Right atrium auricular region (tissue), 2 donors: ENCODE data around the gene SIRPA. TPM values are rescaled to one million over a fixed set of nuclear protein-coding genes. Genes with fewer than 3 reads are reported as not detected.
A peak's percentile ranks its signal among the peaks of the same experiment; 100 is the strongest.

Experiments
- DNase-seq: peaks from one replicate; pipeline ENCODE4 v3.0.0-alpha.2; 2019; ENCODE audit warnings: low spot score
- H3K27ac ChIP-seq, 2 donors: fragments of 200-600 bp; sonication (generic); 1 replicate in 1 of 2; 2 replicates in 1 of 2; pipeline ENCODE4 v1.5.1; 2016 to 2019
- H3K27me3 ChIP-seq, 2 donors: fragments of 200-600 bp; sonication (generic); one replicate each; pipeline versions ENCODE4 v1.5.1 to v1.6.0; 2017 to 2019
- H3K36me3 ChIP-seq: fragments of 200-600 bp; sonication (generic); one replicate; pipeline ENCODE4 v1.5.1; 2016
- H3K4me1 ChIP-seq, 2 donors: fragments of 200-600 bp; sonication (generic); one replicate each; pipeline versions ENCODE4 v1.5.1 to v1.6.0; 2017 to 2019
- H3K4me3 ChIP-seq, 2 donors: fragments of 200-600 bp; sonication (generic); 1 replicate in 1 of 2; 2 replicates in 1 of 2; pipeline ENCODE4 v1.5.1; 2017 to 2019; ENCODE audit warnings: mild to moderate bottlenecking in 1 of 2, moderate library complexity in 1 of 2
- H3K9me3 ChIP-seq, 2 donors: fragments of 200-600 bp; sonication (generic); one replicate each; pipeline ENCODE4 v1.5.1; 2019
- total RNA-seq, 2 donors: library from RNA; depleted of rRNA; stranded (reverse); fragments of >200 nt; gene quantifications; one replicate each; pipeline ENCODE4 v1.1.0, GENCODE V29; 2016
- TF ChIP-seq, protein P1 (sequence below), 2 donors: fragments of 200-600 bp; sonication (generic); IDR thresholded peaks; one replicate each; pipeline ENCODE4 v1.5.1; 2019; ENCODE audit warnings: antibody characterized with exemption in 2 of 2

Gene SIRPA
- total RNA-seq, 2 donors from 2014 or later, result 32.4 to 58.5 TPM

DNA sequence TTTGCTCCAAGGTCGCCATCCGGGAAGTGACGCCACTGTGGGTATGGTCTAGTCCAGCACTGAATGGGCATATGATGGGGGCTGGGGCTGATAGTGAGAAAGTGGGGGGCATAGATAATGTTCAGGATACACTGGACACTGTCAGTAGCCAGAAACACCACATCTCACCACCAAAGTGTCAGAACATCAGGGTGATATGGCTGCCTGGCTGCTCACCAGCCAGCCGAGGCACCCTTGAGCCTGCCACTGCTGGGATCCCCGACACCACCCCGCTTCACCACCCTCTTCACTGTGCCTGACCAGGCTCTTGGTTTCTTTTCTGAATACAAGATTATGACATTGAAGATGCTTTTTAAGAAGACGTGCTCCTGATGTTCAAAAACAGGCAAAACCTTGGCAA, 46.9 kb downstream of the SIRPA start:
- TF ChIP-seq, protein P1, sequence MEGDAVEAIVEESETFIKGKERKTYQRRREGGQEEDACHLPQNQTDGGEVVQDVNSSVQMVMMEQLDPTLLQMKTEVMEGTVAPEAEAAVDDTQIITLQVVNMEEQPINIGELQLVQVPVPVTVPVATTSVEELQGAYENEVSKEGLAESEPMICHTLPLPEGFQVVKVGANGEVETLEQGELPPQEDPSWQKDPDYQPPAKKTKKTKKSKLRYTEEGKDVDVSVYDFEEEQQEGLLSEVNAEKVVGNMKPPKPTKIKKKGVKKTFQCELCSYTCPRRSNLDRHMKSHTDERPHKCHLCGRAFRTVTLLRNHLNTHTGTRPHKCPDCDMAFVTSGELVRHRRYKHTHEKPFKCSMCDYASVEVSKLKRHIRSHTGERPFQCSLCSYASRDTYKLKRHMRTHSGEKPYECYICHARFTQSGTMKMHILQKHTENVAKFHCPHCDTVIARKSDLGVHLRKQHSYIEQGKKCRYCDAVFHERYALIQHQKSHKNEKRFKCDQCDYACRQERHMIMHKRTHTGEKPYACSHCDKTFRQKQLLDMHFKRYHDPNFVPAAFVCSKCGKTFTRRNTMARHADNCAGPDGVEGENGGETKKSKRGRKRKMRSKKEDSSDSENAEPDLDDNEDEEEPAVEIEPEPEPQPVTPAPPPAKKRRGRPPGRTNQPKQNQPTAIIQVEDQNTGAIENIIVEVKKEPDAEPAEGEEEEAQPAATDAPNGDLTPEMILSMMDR (IDR thresholded peaks at IDR 0.05), result no peak
- Histone ChIP-seq H3K27ac (peak overlapping the region; percentile 23 to 37), H3K36me3 (peaks cover 7% of the 10 kb centered on the region)

DNA sequence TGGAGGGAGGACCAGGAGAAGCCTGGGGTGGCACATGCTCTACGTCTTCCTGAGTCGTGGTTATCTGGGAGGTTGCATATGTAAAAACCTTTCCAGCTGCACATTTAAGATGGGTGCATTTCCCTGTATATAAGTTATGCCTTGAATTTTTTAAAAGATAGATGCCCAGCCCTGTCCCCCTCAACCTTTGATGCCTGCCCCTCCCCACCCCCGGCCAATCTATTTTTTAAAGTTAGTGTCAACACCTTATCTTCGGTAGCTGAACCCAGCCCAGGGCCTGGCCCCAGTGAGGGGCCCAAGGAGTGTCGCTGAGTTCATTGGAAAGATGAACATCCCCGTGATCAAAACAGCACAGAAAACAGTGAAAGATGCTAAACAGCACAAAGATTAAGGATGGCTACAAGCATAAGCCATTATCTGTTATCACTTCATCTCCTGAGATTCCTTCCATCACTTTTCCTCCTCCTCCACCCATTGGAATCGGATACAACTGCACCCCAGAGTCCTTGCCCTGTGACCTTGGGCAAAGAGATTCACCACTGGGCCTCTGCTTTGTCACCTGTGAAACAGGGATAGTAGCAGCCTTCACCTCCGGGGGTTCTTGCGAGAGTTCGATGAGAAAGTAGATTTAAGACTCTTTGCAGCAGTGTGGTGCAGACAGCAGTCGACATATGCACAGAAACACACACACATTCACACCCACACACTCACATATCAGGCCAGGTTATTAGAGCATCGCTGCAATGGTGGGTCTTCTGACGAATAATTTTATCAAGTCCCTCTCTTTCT, 47.5 kb downstream of the SIRPA start:
- Histone ChIP-seq H3K27ac (peak overlapping the region; percentile 23 to 37), H3K4me1 (peaks cover 0 to 64% of the 10 kb centered on the region in 2 donors), H3K9me3 (no peaks in the 10 kb centered on the region), H3K4me3 (no peak overlapping the region), H3K27me3 (no peaks in the 10 kb centered on the region), H3K36me3 (peaks cover 7% of the 10 kb centered on the region)
- no peak for DNase-seq
- TF ChIP-seq, protein P1 (IDR thresholded peaks at IDR 0.05), result no peak

More for the DNA sequence above, 46.9 kb downstream of the SIRPA start:
- H3K4me1 ChIP-seq, result peaks cover 0 to 59% of the 10 kb centered on the region in 2 donors
- no peaks in the 10 kb centered on the region for H3K9me3 ChIP-seq
- H3K27me3 ChIP-seq, result no peaks in the 10 kb centered on the region
- H3K4me3 ChIP-seq, result no peak overlapping the region
- DNase-seq, result no peak

DNA sequence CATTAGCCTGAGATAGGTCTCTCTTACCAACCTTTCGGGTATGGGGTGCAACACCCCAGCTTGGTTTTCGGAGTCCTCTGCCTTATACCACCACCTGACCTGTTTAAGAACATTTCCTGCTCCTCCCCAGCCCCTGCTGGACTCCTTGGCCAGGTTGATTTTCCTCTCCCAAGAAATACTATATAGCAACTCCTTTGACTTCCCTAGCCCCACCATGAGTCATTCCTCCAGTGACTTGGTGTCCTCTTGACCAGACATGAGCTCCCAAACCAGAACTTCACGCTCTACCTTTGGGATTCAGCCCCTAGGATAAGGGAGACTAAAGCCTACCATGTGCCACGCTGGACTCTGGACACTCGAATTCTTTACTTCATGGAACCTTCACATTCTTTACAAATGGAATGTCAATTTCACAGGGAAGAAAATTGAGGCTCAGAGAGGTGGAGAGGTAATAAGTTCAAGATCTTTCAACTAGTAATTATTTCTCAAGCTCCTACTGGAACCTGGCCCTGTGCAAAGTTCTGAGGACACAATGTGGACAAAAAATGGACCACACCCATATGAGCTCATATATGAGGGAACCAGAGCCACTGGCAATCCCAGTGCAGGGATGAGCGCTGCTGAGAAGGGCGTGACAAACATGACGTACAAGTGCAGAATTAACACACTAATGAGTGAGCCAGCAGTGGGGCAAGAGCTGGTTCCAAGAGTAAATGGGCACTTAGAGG, 48.2 kb downstream of the SIRPA start:
- Histone ChIP-seq H3K4me1 (peaks cover 0 to 64% of the 10 kb centered on the region in 2 donors), H3K27me3 (no peaks in the 10 kb centered on the region), H3K36me3 (peaks cover 2% of the 10 kb centered on the region), H3K27ac (peak overlapping the region in 1 of 2 donors; percentile 11), H3K9me3 (no peaks in the 10 kb centered on the region), H3K4me3 (no peak overlapping the region)
- peak; percentile 96 for DNase-seq
- TF ChIP-seq, protein P1 (IDR thresholded peaks at IDR 0.05), result no peak

DNA sequence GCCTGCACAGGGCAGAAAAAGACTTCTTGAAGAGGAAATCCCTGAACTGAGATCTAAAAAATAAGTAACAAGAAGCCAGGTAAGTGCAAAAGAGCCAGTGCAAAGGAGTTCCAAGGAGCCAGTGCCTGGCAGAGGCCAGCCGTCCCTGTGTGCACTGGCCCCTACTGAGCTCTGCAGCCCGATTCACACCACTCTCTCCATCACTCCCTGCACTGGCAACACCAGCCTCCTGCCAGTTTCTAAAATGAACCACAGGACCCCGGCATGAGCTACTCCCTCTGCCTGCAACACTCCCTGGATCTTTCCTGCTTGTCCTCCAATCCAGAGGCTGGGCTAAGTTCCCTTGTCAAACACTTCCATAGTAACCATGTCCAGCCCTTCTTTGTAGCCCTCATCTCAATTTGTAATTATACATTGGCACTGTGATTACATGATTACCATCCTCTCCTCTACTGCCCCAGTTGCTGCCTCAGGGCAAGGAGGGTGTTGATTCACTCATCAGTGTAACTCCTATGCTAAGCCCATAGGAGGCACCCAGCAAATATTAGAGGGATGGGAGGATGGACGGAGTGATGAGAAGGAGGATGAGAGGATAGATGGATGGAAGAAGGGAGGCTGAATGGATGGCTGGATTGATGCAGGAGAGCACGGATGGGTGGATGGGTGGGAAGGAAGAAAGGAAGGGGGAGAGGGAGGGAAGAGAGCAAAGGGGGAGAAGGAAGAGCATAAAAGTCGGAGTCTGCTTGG, 49.3 kb downstream of the SIRPA start:
- Histone ChIP-seq H3K36me3 (no peaks in the 10 kb centered on the region), H3K27me3 (no peaks in the 10 kb centered on the region), H3K27ac (peak overlapping the region; percentile 0 to 17), H3K9me3 (no peaks in the 10 kb centered on the region), H3K4me3 (no peak overlapping the region), H3K4me1 (peaks cover 0 to 64% of the 10 kb centered on the region in 2 donors)
- TF ChIP-seq, protein P1 (IDR thresholded peaks at IDR 0.05), result no peak
- no peak for DNase-seq

DNA sequence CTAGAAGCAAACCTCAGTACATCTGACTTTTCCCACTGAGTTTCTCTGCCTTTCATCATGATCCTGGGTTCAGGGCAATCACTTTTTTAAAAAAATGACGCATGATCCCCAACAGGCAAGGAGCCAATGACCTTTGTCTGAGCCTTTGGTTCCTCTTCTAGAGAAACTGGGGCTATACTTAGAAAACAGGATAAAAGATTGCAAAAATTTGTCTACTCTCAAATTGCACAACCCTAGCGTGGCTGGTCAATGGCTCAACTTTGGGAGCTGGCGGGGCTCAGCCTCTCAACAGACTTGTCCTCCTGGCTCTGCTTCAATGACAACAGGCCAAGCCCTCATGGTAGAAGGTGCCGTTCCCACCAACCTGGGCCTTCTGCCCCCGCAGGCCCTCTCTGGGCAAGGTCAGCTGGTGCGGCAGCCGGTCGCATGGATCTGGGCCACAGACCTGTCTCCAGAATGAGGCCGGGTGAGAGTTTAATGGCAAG, 50.0 kb downstream of the SIRPA start:
- no peaks in the 10 kb centered on the region for H3K9me3 ChIP-seq
- no peak overlapping the region for H3K4me3 ChIP-seq
- H3K4me1 ChIP-seq, result peaks cover 0 to 64% of the 10 kb centered on the region in 2 donors
- no peaks in the 10 kb centered on the region for H3K27me3 ChIP-seq
- DNase-seq, result peak; percentile 94
- TF ChIP-seq, protein P1 (IDR thresholded peaks at IDR 0.05), result no peak
- peak overlapping the region; percentile 10 to 17 for H3K27ac ChIP-seq
- H3K36me3 ChIP-seq, result no peaks in the 10 kb centered on the region
